Measurements from ENCODE around the gene AK2. TPM values are rescaled to one million over a fixed set of nuclear protein-coding genes. Genes with fewer than 3 reads are reported as not detected.
"Not testable (repeated sequence)": the region's sequence is repeated elsewhere in the genome, so short reads cannot be mapped to it uniquely, and the experiment has no call there.

AK2 gene
- total and polyA plus RNA-seq, 2 donors (not counting 1 experiment from before 2014, with no cell fraction given) = 66.8 to 109 TPM

DNA sequence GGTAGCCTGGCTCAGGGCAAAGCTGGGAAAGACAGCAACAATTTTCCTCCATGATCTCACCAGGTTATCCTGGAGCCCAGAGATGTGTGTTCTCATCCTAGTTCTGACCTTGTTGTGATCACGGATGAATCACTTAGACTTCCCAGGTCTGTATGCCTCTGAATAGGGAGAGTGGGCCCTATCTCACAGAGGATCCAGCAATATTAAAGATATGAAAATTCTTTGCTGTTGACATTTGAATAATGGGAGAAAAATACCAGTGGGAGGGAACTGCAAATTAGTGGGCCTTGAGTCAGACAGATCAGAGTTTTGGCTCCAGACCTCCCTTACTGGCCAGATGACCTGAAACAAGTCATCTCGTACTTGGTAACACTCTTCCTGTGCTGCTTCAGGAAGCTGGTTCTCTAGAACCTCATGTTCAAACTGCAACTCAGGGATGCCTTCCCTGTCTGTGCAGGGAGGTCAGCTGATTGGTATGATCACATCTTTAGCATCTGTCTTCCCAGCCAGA, 39.2 kb downstream of the AK2 start:
- ATAC-seq (ENCODE audit: low read depth) = no peak
- Histone ChIP-seq H4K20me1 (ENCODE audit: control insufficient read depth, insufficient read depth, low read length, poor library complexity, severe bottlenecking) (no peaks in the 10 kb centered on the region), H3K4me1 (ENCODE audit: control insufficient read depth in 2 of 2, insufficient read depth in 2 of 2, low read length in 2 of 2) (peaks cover 23 to 28% of the 10 kb centered on the region in 2 donors), H3K27ac (ENCODE audit: low read length in 2 of 2) (no peak overlapping the region), H2AFZ (ENCODE audit: insufficient read depth, low read depth, low read length, poor library complexity, severe bottlenecking) (no peak overlapping the region), H3K4me2 (replicated peaks; ENCODE audit: low read depth, low read length, poor library complexity, severe bottlenecking) (no peak overlapping the region), H3K9me3 (ENCODE audit: control extremely low read depth in 1 of 3, control insufficient read depth in 2 of 3, insufficient read depth in 1 of 3, low read length in 2 of 3) (peaks cover 0 to 3% (median 0%) of the 10 kb centered on the region in 3 donors), H3K9ac (ENCODE audit: low read length) (no peak overlapping the region), H3K4me3 (ENCODE audit: control extremely low read depth in 1 of 5, extremely low read depth in 1 of 5, insufficient read depth in 1 of 5, low read depth in 2 of 5, low read length in 4 of 5) (no peak overlapping the region), H3K36me3 (replicated peaks in 1 of 2; ENCODE audit: control extremely low read depth in 1 of 2, control insufficient read depth in 1 of 2, extremely low read depth in 1 of 2, insufficient read depth in 2 of 2, low read length in 1 of 2) (no peaks in the 10 kb centered on the region), H3K27me3 (replicated peaks in 1 of 4; ENCODE audit: control extremely low read depth in 1 of 4, control insufficient read depth in 3 of 4, insufficient read depth in 4 of 4, low read length in 3 of 4) (no peaks in the 10 kb centered on the region), H3K79me2 (ENCODE audit: control insufficient read depth, insufficient read depth, low read length) (no peaks in the 10 kb centered on the region)
- CTCF ChIA-PET = interaction anchor here (1.1 to 3.2 kb wide), 5 partner anchors 10 to 600 kb away, joined by 3 to 19 read pairs (median 4); no protein-coding TSS in a partner anchor
- Mint-ChIP-seq H3K27me3 (no peaks in the 10 kb centered on the region), H3K4me3 (no peak overlapping the region), H3K4me1 (peaks cover 41% of the 10 kb centered on the region), H3K9me3 (ENCODE audit: insufficient read depth) (no peaks in the 10 kb centered on the region), H3K27ac (peak overlapping the region; percentile 67)
- WGBS (ENCODE audit: insufficient coverage) = 74% methylated on average over 2 of the region's 2 CpGs
- TF ChIP-seq EZH2 (IDR thresholded peaks at IDR 0.05; ENCODE audit: borderline replicate concordance, insufficient read depth, low read depth, low read length, poor library complexity, severe bottlenecking) (no peak), CTCF (IDR thresholded peaks at IDR 0.05) (no peak)
- POLR2A ChIA-PET = interaction anchor here (0.7 to 1.6 kb wide), 2 partner anchors 33 to 35 kb away, joined by 3 to 5 read pairs; partner anchors contain the start of gene RNF19B
- intact Hi-C loops (cut with micrococcal nuclease) = no loop called here
- no peak for DNase-seq

DNA sequence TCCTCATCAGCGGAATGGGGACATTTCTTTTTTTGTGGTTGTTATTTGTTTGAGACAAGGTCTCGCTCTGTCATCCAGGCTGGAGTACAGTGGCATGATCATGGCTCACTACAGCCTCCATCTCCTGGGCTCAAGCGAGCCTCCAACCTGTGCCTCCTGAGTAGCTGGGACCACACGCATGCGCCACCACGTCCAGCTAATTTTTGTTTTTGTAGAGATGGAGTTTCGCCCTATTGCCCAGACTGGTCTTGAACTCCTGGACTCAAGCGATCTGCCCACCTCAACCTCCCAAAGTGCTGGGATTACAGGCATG, 43.4 kb downstream of the AK2 start:
- not testable (repeated sequence) for H3K9me3 Mint-ChIP-seq (ENCODE audit: insufficient read depth); H3K9me3 ChIP-seq (ENCODE audit: control extremely low read depth in 1 of 3, control insufficient read depth in 2 of 3, insufficient read depth in 1 of 3, low read length in 2 of 3); DNase-seq; H2AFZ ChIP-seq (ENCODE audit: insufficient read depth, low read depth, low read length, poor library complexity, severe bottlenecking); H4K20me1 ChIP-seq (ENCODE audit: control insufficient read depth, insufficient read depth, low read length, poor library complexity, severe bottlenecking); ATAC-seq (ENCODE audit: low read depth); H3K27me3 Mint-ChIP-seq; H3K27me3 ChIP-seq (replicated peaks in 1 of 4; ENCODE audit: control extremely low read depth in 1 of 4, control insufficient read depth in 3 of 4, insufficient read depth in 4 of 4, low read length in 3 of 4); H3K36me3 ChIP-seq (replicated peaks in 1 of 2; ENCODE audit: control extremely low read depth in 1 of 2, control insufficient read depth in 1 of 2, extremely low read depth in 1 of 2, insufficient read depth in 2 of 2, low read length in 1 of 2); H3K79me2 ChIP-seq (ENCODE audit: control insufficient read depth, insufficient read depth, low read length)
- ChIA-PET CTCF (interaction anchor here (0.6 to 3.2 kb wide), 9 partner anchors 8 to 59 kb away, joined by 3 to 32 read pairs (median 7); no protein-coding TSS in a partner anchor), POLR2A (interaction anchor here (0.5 to 3.6 kb wide), 6 partner anchors 10 to 134 kb away, joined by 3 to 34 read pairs (median 4); partner anchors contain the start of gene RNF19B)
- H3K27ac Mint-ChIP-seq = peak overlapping the region; percentile 98
- H3K4me3 Mint-ChIP-seq = peak overlapping the region; percentile 74
- peak overlapping the region; percentile 43 for H3K9ac ChIP-seq (ENCODE audit: low read length)
- H3K4me2 ChIP-seq (replicated peaks; ENCODE audit: low read depth, low read length, poor library complexity, severe bottlenecking) = peak overlapping the region; percentile 74
- intact Hi-C loops (cut with micrococcal nuclease) = loop anchor here (2.0 to 5.0 kb wide), 2 partner anchors 44 to 46 kb away; partner anchors contain the start of gene AK2
- H3K4me1 ChIP-seq (ENCODE audit: control insufficient read depth in 2 of 2, insufficient read depth in 2 of 2, low read length in 2 of 2) = peaks cover 58 to 59% of the 10 kb centered on the region in 2 donors
- peak overlapping the region in 1 of 5 experiments; percentile 48 for H3K4me3 ChIP-seq (ENCODE audit: control extremely low read depth in 1 of 5, extremely low read depth in 1 of 5, insufficient read depth in 1 of 5, low read depth in 2 of 5, low read length in 4 of 5)
- WGBS (ENCODE audit: insufficient coverage) = 54% methylated on average over 6 of the region's 8 CpGs
- H3K4me1 Mint-ChIP-seq = peaks cover 69% of the 10 kb centered on the region
- peak overlapping the region; percentile 63 to 88 for H3K27ac ChIP-seq (ENCODE audit: low read length in 2 of 2)
